Measurements from ENCODE around the gene HTR5A. TPM values are rescaled to one million over a fixed set of nuclear protein-coding genes. Genes with fewer than 3 reads are reported as not detected.

The HTR5A gene
- total RNA-seq, result 0.22 TPM

GRCh38 chr7:155069992-155070751 lies at the start of gene HTR5A:
Gene HTR5A (plus strand): TSS chr7:155070324. CDS start chr7:155070900, 576 bp downstream.

Other genes with a start within 250 kb of the HTR5A start
- gene PAXIP1, start 67.2 kb upstream of the HTR5A start, total RNA-seq, result 19.6 TPM
- 90.6 TPM for gene INSIG1, start 227.6 kb downstream of the HTR5A start, total RNA-seq

Data from camera-type eye (tissue), 1 donor.